ENCODE results near the gene ARID5A.

Gene ARID5A

DNA sequence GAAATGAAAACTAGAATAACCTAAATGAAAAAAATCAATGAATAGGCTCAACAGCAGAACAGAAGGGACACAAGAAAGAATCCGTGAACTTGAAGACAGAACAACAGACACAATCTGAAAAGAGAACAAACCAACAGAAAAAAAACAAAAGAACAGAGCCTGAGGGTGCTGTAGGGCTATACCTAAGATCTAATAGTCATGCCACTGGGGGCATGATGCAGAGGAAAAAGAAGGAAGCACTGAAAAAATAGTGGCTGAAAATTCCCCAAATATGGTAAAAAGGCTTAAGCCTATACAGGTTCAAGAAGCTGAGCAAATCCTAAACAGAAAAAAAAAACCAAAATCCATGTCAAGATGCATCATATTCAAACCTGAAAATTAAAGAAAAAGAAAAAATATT, 51.3 kb downstream of the ARID5A start:
- no peak for DNase-seq
- TF ChIP-seq POLR2A (IDR thresholded peaks at IDR 0.05; ENCODE audit: low read length) (no peak), GATA1 (IDR thresholded peaks at IDR 0.05; ENCODE audit: low read depth, low read length) (no peak)

DNA sequence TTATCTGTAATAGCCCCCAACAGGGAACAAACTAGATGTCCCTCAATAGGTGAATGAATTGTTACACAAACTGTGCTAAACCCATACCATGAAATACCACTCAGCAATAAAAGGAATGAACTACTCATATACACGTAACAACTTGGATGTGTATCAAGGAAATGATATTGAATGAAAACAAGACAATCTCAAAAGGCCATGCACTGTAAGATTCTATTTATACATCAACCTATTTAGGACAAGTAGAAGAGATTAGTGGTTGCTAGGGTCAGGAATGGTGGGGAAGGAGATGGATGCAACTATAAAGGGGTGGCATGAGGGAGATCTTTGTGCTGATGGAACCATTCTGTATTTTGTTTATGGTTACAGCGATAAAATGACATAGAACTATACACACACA, 54.5 kb downstream of the ARID5A start:
- no peak for TF ChIP-seq GATA1 (IDR thresholded peaks at IDR 0.05; ENCODE audit: low read depth, low read length)
- TF ChIP-seq POLR2A (IDR thresholded peaks at IDR 0.05; ENCODE audit: low read length), result no peak
- DNase-seq, result no peak

DNA sequence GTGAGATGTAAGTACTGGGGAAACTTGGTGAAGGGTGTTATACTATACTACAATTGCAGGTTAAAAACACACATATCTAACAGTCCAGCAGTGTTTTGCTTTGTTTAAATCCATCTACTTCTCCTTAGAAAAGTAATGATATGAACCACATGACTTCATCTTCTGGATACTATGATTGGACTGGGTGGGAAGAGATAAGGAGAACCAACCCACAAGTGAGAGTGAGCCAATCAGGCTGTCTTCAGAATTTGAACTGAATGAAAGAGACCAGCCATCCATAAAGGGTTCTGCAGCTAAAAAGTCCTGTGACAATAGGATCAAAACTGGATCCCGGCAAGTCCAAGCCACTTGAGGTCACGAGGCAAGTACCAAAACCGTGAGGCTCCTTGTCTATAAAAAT, 54.9 kb downstream of the ARID5A start:
- peak; percentile 15 to 17 for DNase-seq
- TF ChIP-seq GATA1 (IDR thresholded peaks at IDR 0.05; ENCODE audit: low read depth, low read length), result no peak

DNA sequence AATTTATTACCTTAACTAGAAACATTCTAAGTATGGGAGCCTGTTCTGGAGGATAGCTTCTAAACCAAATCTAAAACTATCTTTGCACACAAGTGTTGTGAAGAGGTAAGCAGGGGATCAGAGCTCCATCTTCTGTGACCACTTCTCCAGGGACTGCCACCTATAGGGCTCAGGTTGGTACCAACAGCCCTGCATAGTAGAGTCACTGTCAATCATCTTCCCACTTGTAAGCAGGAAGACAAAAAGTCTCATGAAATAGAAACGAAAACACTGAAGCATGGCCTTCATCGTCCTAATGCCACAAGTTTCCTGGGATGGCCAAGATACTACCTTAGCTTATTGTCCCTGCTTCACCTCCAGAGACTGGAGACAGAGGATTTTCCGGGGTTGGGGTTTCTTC, 57.7 kb downstream of the ARID5A start:
- TF ChIP-seq POLR2A (IDR thresholded peaks at IDR 0.05; ENCODE audit: low read length) (no peak), GATA1 (IDR thresholded peaks at IDR 0.05; ENCODE audit: low read depth, low read length) (no peak)
- no peak for DNase-seq

DNA sequence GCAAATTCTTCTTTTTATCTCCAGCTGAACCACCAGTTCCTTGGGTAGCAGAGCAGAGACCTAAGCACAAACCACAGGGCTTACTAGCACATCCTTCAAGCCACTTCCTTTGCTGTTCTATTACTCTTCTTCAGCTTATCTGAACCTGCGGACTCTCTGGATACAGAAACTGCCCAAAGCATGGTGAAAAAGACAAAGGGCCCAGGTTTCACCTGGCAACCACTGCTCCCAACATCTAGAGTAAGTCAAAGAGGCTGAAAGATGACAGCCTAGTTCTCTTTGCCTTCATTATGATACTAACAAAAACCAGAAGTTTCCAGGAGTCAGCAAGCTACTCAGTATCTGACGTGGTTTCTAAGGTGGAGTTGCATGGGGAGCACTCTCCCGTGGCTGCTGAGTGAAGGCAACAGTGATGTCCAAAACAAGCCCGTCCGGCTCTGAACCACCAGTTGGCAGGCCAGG, 58.2 kb downstream of the ARID5A start:
- TF ChIP-seq GATA1 (IDR thresholded peaks at IDR 0.05; ENCODE audit: low read depth, low read length) (no peak), POLR2A (IDR thresholded peaks at IDR 0.05; ENCODE audit: low read length) (no peak)
- DNase-seq, result no peak

DNA sequence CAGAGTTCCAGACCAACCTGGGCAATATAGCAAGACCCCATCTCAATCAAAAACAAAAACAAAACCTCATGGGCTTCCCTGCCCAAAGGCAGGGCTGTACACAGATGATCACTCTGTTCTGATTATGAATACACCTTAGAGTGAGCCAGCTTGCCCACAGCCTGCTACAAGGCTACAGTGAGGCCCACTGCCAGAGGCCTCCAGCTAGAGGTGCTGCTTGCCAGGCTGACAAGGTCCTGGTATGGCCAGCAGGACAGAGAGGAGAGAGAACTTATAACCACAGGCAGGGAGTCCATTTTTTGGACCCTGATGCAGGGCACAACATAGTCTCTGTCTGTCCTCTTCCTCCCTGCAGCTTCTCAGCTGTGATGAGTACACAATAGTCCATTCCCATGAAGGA, 60.0 kb downstream of the ARID5A start:
- TF ChIP-seq POLR2A (IDR thresholded peaks at IDR 0.05; ENCODE audit: low read length) (no peak), GATA1 (IDR thresholded peaks at IDR 0.05; ENCODE audit: low read depth, low read length) (no peak)
- DNase-seq, result no peak

DNA sequence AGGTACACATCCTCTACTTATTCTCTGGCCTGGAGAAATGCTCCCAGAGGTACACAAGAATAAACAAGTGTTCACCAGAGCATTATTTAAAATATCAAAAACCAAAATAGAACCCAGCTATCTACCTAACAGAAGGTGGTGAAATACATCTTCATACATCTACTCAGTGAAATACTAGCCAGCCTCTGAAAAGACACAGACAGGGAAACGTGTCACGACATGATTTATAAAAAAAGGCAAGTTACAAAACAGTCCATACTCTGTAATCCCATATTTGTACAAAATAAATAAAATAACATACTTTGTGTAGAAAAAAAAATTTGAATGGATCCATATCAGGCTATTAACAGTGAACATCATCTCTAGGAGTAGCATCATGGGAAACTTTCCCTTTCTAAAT, 63.4 kb downstream of the ARID5A start:
- TF ChIP-seq POLR2A (IDR thresholded peaks at IDR 0.05; ENCODE audit: low read length) (no peak), GATA1 (IDR thresholded peaks at IDR 0.05; ENCODE audit: low read depth, low read length) (no peak)

DNA sequence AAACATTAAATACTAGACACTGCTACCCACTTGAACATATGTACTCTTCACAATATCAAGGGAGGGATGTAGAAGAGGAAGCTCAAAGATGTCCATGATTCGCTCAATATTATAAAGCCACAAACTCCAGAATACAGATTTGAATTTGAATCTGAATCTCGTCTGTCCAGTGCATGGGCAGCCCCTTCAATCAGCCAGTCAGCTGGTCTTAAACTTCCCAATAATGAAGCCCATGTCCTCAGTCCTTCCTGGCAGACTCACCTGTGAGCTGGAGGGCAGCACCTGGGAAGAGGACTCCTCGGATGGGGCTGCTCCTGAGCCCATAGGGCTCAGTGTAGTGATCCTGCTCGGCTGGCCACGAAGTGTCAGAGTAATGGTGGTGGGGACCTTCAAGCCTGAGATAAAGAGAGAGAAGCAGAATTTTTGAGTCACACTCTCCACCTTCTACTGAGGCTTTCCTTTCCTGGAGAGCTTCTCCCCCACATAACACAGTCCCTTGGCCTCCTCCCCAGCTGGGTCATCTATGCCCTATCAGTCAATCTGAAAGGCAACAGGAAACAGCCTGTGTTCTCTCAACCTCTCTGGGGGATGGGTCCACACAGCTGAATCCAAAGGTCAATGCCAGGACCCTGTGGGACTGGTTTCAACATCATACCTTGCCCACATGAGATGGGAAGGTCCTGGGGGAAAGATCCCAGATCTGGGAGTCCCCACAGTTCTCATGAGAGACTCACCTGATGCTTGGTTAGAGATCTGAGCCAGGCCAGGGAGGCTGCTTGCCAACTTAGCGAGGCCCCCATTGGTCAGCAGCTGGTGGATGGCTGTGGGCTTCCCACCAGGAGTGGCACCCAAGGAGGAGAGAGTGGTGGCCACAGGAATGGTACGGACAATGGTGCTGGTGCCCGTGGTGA, 65.1 kb downstream of the ARID5A start:
- TF ChIP-seq POLR2A (IDR thresholded peaks at IDR 0.05; ENCODE audit: low read length), result no peak
- no peak for TF ChIP-seq GATA1 (IDR thresholded peaks at IDR 0.05; ENCODE audit: low read depth, low read length)
- DNase-seq, result no peak

More for the DNA sequence above, 63.4 kb downstream of the ARID5A start:
- DNase-seq, result no peak
